Vagina (tissue), 2 donors: ENCODE data around the gene SLC25A4. TPM values are rescaled to one million over a fixed set of nuclear protein-coding genes. Genes with fewer than 3 reads are reported as not detected.

Source experiments
- DNase-seq, 2 donors: peaks; one replicate each; pipeline ENCODE4 v3.0.0-alpha.2; 2017; ENCODE audit errors: extremely low spot score in 2 of 2
- H3K27ac ChIP-seq: fragments of 200-600 bp; sonication (generic); one replicate; pipeline ENCODE4 v1.5.1; 2019
- H3K27me3 ChIP-seq: fragments of 200-600 bp; sonication (generic); one replicate; pipeline ENCODE4 v1.5.1; 2019
- H3K36me3 ChIP-seq, 2 donors: fragments of 200-600 bp; sonication (generic); one replicate each; pipeline ENCODE4 v1.5.1; 2017 to 2019
- H3K4me1 ChIP-seq: fragments of 200-600 bp; sonication (generic); one replicate; pipeline ENCODE4 v1.5.1; 2019
- H3K4me3 ChIP-seq, 2 donors: fragments of 200-600 bp; sonication (generic); 1 replicate in 1 of 2; 2 replicates in 1 of 2; pipeline ENCODE4 v1.5.1; 2016 to 2019
- H3K9me3 ChIP-seq: fragments of 200-600 bp; sonication (generic); one replicate; pipeline ENCODE4 v1.5.1; 2019
- POLR2A ChIP-seq, 2 donors: fragments of 450-650 bp; IDR thresholded peaks; one replicate each; pipeline ENCODE4 v1.6.1; 2017; ENCODE audit warnings: antibody characterized with exemption in 2 of 2, mild to moderate bottlenecking in 2 of 2, moderate library complexity in 2 of 2
- POLR2AphosphoS5 ChIP-seq, 2 donors: sonication (generic); formaldehyde crosslinking; IDR thresholded peaks; one replicate each; pipeline ENCODE4 v1.9.0; 2017; ENCODE audit warnings: antibody characterized with exemption in 2 of 2, mild to moderate bottlenecking in 2 of 2, low read depth in 1 of 2; ENCODE audit not compliant: insufficient read depth in 1 of 2
- intact Hi-C: fragments of 100-400 bp; cut with DNase I; formaldehyde crosslinking; loops from one replicate; pipeline ENCODE4 v1.15.1; 2023
- total RNA-seq: library from RNA; depleted of rRNA; stranded (reverse); fragments of >200 nt; gene quantifications from one replicate; pipeline ENCODE4 v1.2.3, GENCODE V29; 2016
- TF ChIP-seq, protein P1 (sequence below), 3 experiments: fragments of 450-650 bp in 2 of 3; fragments of 200-600 bp in 1 of 3; sonication (generic) in 1 of 3; IDR thresholded peaks; one replicate each; pipeline ENCODE4 v1.5.1; 2017 to 2019; ENCODE audit warnings: antibody characterized with exemption in 3 of 3, mild to moderate bottlenecking in 2 of 3, moderate library complexity in 2 of 3

The SLC25A4 gene
- total RNA-seq, 1 donor from 2014 or later = 14.0 TPM

DNA sequence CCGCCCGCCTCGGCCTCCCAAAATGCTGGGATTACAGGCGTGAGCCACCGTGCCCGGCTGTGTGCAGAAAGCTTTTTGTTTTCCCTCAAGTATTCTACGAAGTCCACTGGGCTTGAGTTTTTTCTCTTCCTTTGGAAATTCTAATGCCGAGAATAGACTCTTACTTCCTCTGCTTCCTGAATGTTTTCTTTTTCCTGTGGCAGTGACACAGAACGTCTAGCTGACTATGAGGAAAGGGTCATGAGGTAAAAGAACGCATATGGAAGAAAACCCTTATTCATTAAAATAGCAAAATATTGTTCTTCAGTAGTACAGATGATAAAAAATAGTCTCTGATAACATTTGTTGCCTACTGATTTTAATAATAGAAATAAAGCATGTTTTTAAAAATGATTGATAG lies 4.9 kb upstream of the SLC25A4 start:
- DNase-seq = no peak

DNA sequence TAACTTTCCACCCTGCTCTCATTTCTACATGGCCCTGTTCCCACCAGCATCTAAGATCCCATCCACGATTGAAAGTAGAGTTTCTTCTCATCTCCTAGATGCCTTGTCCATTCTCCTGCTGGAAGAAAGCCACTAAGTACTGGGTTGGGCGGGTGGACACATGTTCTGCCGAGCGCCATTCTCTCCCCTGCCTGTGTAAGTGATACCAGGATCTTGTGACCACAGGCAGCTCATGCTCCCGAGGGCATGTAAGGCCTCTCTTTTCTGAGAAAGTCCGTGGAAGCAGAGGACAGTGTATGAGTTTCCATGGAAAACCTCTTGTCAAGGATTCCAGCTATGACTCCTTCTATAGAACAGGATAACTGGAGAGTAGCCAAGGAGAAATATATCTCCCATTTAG lies 3.3 kb upstream of the SLC25A4 start:
- no peaks in the 10 kb centered on the region for H3K36me3 ChIP-seq
- TF ChIP-seq, protein P1, sequence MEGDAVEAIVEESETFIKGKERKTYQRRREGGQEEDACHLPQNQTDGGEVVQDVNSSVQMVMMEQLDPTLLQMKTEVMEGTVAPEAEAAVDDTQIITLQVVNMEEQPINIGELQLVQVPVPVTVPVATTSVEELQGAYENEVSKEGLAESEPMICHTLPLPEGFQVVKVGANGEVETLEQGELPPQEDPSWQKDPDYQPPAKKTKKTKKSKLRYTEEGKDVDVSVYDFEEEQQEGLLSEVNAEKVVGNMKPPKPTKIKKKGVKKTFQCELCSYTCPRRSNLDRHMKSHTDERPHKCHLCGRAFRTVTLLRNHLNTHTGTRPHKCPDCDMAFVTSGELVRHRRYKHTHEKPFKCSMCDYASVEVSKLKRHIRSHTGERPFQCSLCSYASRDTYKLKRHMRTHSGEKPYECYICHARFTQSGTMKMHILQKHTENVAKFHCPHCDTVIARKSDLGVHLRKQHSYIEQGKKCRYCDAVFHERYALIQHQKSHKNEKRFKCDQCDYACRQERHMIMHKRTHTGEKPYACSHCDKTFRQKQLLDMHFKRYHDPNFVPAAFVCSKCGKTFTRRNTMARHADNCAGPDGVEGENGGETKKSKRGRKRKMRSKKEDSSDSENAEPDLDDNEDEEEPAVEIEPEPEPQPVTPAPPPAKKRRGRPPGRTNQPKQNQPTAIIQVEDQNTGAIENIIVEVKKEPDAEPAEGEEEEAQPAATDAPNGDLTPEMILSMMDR (IDR thresholded peaks at IDR 0.05) = no peak
- no peak for TF ChIP-seq POLR2AphosphoS5 (IDR thresholded peaks at IDR 0.05; ENCODE audit: insufficient read depth in 1 of 2, low read depth in 1 of 2)
- TF ChIP-seq POLR2A (IDR thresholded peaks at IDR 0.05) = no peak
- no peak overlapping the region for H3K4me3 ChIP-seq
- no peaks in the 10 kb centered on the region for H3K9me3 ChIP-seq
- intact Hi-C loops = no loop called here
- no peaks in the 10 kb centered on the region for H3K27me3 ChIP-seq
- H3K4me1 ChIP-seq = peaks cover 20% of the 10 kb centered on the region
- no peak overlapping the region for H3K27ac ChIP-seq
- DNase-seq = no peak

More for the DNA sequence above, 4.9 kb upstream of the SLC25A4 start:
- no peak overlapping the region for H3K27ac ChIP-seq
- H3K27me3 ChIP-seq = no peaks in the 10 kb centered on the region
- intact Hi-C loops = no loop called here
- H3K4me1 ChIP-seq = peaks cover 8% of the 10 kb centered on the region
- H3K36me3 ChIP-seq = no peaks in the 10 kb centered on the region
- no peak for TF ChIP-seq POLR2A (IDR thresholded peaks at IDR 0.05)
- TF ChIP-seq, protein P1 (IDR thresholded peaks at IDR 0.05) = no peak
- no peak for TF ChIP-seq POLR2AphosphoS5 (IDR thresholded peaks at IDR 0.05; ENCODE audit: insufficient read depth in 1 of 2, low read depth in 1 of 2)
- H3K9me3 ChIP-seq = no peaks in the 10 kb centered on the region
- no peak overlapping the region for H3K4me3 ChIP-seq

DNA sequence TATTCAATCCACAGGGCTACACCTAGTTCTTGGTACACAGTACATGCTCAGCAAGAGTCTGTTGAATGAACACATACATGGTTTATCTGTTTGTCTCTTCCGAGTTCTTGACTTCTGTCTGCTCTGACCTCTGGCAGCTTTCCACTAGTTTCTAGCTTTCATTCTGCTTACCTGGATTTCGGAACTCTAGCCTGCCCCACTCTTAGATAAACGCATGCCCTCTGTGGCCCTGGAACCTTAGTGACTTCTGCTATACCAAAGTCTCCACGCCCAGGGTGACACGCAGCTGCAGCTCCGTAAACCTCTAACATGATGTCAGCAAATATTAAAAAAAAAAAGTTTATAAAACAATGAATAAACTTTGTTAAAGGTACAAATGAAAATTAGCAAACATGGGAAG lies 1.3 kb upstream of the SLC25A4 start:
- peaks cover 0 to 3% of the 10 kb centered on the region in 2 donors for H3K36me3 ChIP-seq
- H3K4me1 ChIP-seq = peaks cover 30% of the 10 kb centered on the region
- intact Hi-C loops = no loop called here
- H3K9me3 ChIP-seq = no peaks in the 10 kb centered on the region
- H3K4me3 ChIP-seq = no peak overlapping the region
- TF ChIP-seq POLR2AphosphoS5 (IDR thresholded peaks at IDR 0.05; ENCODE audit: insufficient read depth in 1 of 2, low read depth in 1 of 2) = no peak
- no peak for TF ChIP-seq POLR2A (IDR thresholded peaks at IDR 0.05)
- TF ChIP-seq, protein P1 (IDR thresholded peaks at IDR 0.05) = no peak
- no peak overlapping the region for H3K27ac ChIP-seq
- H3K27me3 ChIP-seq = no peaks in the 10 kb centered on the region
- no peak for DNase-seq

DNA sequence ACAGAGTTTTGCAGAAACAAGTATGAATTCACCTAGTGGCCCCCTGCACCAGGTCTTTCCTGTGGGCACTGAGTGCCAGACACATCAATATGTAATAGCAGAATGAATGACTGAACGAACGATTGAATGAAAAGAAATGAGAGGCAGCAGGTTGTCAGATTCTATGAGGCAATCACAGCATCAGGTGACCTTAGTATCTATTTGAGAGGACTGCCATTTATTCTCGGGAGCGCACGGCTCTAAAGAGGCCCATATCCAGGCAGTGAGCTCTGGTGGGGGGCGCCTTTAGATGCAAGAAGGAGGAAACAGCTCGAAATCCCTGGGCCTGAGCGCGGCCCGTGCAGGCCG lies 528 bp upstream of the SLC25A4 start:
- Histone ChIP-seq H3K27ac (peak overlapping the region; percentile 70), H3K27me3 (no peaks in the 10 kb centered on the region), H3K4me1 (peaks cover 30% of the 10 kb centered on the region), H3K4me3 (peak overlapping the region; percentile 51 to 52), H3K9me3 (no peaks in the 10 kb centered on the region), H3K36me3 (peaks cover 0 to 4% of the 10 kb centered on the region in 2 donors)
- intact Hi-C loops = no loop called here
- TF ChIP-seq POLR2A (IDR thresholded peaks at IDR 0.05) = no peak
- TF ChIP-seq POLR2AphosphoS5 (IDR thresholded peaks at IDR 0.05; ENCODE audit: insufficient read depth in 1 of 2, low read depth in 1 of 2) = no peak
- TF ChIP-seq, protein P1 (IDR thresholded peaks at IDR 0.05) = no peak
- DNase-seq = no peak

DNA sequence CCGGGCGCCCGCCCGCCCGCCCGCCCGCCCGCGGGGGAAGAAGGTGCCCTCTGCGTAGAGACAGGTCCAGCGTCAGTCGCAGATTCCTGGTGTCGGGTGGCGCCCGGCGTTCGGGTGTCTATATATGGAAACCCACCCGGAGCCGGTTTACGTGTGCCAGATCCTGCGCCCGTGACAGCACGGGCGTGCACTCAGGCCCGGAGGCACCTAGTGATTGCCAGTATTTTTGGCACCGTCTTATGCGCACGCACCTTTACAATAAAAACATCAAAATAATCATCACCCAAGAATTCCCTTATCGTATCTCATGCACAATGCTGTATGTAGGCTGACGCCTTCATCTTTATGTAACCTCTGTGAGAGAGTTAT lies 519 bp downstream of the SLC25A4 start:
- peak overlapping the region; percentile 70 for H3K27ac ChIP-seq
- peaks cover 0 to 4% of the 10 kb centered on the region in 2 donors for H3K36me3 ChIP-seq
- no peak for DNase-seq
- TF ChIP-seq POLR2AphosphoS5 (IDR thresholded peaks at IDR 0.05; ENCODE audit: insufficient read depth in 1 of 2, low read depth in 1 of 2) (peak; percentile 19 to 25), POLR2A (IDR thresholded peaks at IDR 0.05) (no peak)
- TF ChIP-seq, protein P1 (IDR thresholded peaks at IDR 0.05) = no peak
- H3K4me1 ChIP-seq = peaks cover 30% of the 10 kb centered on the region
- H3K9me3 ChIP-seq = no peaks in the 10 kb centered on the region
- no peaks in the 10 kb centered on the region for H3K27me3 ChIP-seq
- intact Hi-C loops = no loop called here
- peak overlapping the region; percentile 51 to 52 for H3K4me3 ChIP-seq
